ENCODE measurements around the gene FAHD2A.
"Not testable (repeated sequence)": the region's sequence is repeated elsewhere in the genome, so short reads cannot be mapped to it uniquely, and the experiment has no call there.

- not testable (repeated sequence) for TF ChIP-seq POLR2A (IDR thresholded peaks at IDR 0.05; ENCODE audit: low read depth, low read length); TAF1 (IDR thresholded peaks at IDR 0.05; ENCODE audit: low read depth, low read length); POLR2AphosphoS5 (IDR thresholded peaks at IDR 0.05; ENCODE audit: low read depth, low read length); PAX5 (IDR thresholded peaks at IDR 0.05; ENCODE audit: insufficient read depth, low read length, severe bottlenecking); SPI1 (IDR thresholded peaks at IDR 0.05; ENCODE audit: low read depth, low read length); POU2F2 (IDR thresholded peaks at IDR 0.05; ENCODE audit: low read depth, low read length)
These were observed 30.9 kb downstream of the FAHD2A start for GRCh38 chr2:95433373-95433772.
